H9 (cell line): Measurements from ENCODE around the gene BRD1. TPM values are rescaled to one million over a fixed set of nuclear protein-coding genes. Genes with fewer than 3 reads are reported as not detected.

Experiments
- DNase-seq: peaks from one replicate; pipeline ENCODE4 v3.0.0-alpha.2; 2017
- H2AFZ ChIP-seq: one replicate; pipeline ENCODE4 v1.6.1; 2013; ENCODE audit warnings: mild to moderate bottlenecking, low read length, control low read depth, moderate library complexity
- H2AK5ac ChIP-seq: 2 replicates; pipeline ENCODE4 v1.6.1; 2013; ENCODE audit warnings: low read length, control low read depth, mixed read lengths; ENCODE audit not compliant: insufficient read length
- H2BK120ac ChIP-seq: one replicate; pipeline ENCODE4 v1.6.1; 2013; ENCODE audit warnings: low read depth, mild to moderate bottlenecking, low read length, control low read depth, inconsistent platforms; ENCODE audit not compliant: poor library complexity, severe bottlenecking
- H2BK12ac ChIP-seq: 2 replicates; pipeline ENCODE4 v1.6.1; 2013; ENCODE audit warnings: low read length, control low read depth, mixed read lengths, low read depth; ENCODE audit not compliant: insufficient read length
- H2BK15ac ChIP-seq: 2 replicates; pipeline ENCODE4 v1.6.1; 2013; ENCODE audit warnings: low read depth, low read length, control low read depth
- H2BK20ac ChIP-seq: one replicate; pipeline ENCODE4 v1.6.1; 2013; ENCODE audit warnings: low read depth, mild to moderate bottlenecking, low read length, control low read depth, inconsistent platforms; ENCODE audit not compliant: poor library complexity, severe bottlenecking
- H2BK5ac ChIP-seq: 2 replicates; pipeline ENCODE4 v1.6.1; 2013; ENCODE audit warnings: low read length, control low read depth, mixed read lengths; ENCODE audit not compliant: insufficient read length
- H3K14ac ChIP-seq: 2 replicates; pipeline ENCODE4 v1.6.1; 2013; ENCODE audit warnings: low read length, control low read depth; ENCODE audit not compliant: insufficient read depth
- H3K18ac ChIP-seq: 2 replicates; pipeline ENCODE4 v1.6.1; 2013; ENCODE audit warnings: low read depth, mild to moderate bottlenecking, mixed read lengths, low read length, control low read depth; ENCODE audit not compliant: insufficient read length
- H3K23ac ChIP-seq: 2 replicates; pipeline ENCODE4 v1.6.1; 2013; ENCODE audit warnings: low read length, control low read depth, mixed read lengths, low read depth; ENCODE audit not compliant: insufficient read length
- H3K23me2 ChIP-seq: 2 replicates; pipeline ENCODE4 v1.6.1; 2013; ENCODE audit warnings: low read depth, mild to moderate bottlenecking, mixed read lengths, low read length, control low read depth; ENCODE audit not compliant: insufficient read length, poor library complexity, severe bottlenecking
- H3K27ac ChIP-seq: 2 replicates; pipeline ENCODE4 v1.5.1; 2013; ENCODE audit warnings: low read length, control low read depth, mixed read lengths, low read depth; ENCODE audit not compliant: insufficient read length
- H3K27me3 ChIP-seq: 2 replicates; pipeline ENCODE4 v1.6.1; 2013; ENCODE audit warnings: low read length, control low read depth, inconsistent platforms; ENCODE audit not compliant: insufficient read depth
- H3K4ac ChIP-seq: 2 replicates; pipeline ENCODE4 v1.6.1; 2013; ENCODE audit warnings: low read depth, mild to moderate bottlenecking, control low read depth, inconsistent platforms, low read length, moderate library complexity
- H3K4me1 ChIP-seq: 2 replicates; pipeline ENCODE4 v1.6.1; 2013; ENCODE audit warnings: low read length, control low read depth, inconsistent platforms; ENCODE audit not compliant: insufficient read depth
- H3K4me2 ChIP-seq: 2 replicates; pipeline ENCODE4 v1.6.1; 2013; ENCODE audit warnings: low read length, control low read depth, mixed read lengths; ENCODE audit not compliant: insufficient read length, insufficient read depth
- H3K56ac ChIP-seq: 2 replicates; pipeline ENCODE4 v1.6.1; 2013; ENCODE audit warnings: low read depth, mild to moderate bottlenecking, mixed read lengths, low read length, control low read depth; ENCODE audit not compliant: insufficient read length
- H3K79me1 ChIP-seq: 2 replicates; pipeline ENCODE4 v1.6.1; 2013; ENCODE audit warnings: low read depth, mild to moderate bottlenecking, moderate library complexity, low read length, control low read depth, inconsistent platforms; ENCODE audit not compliant: insufficient read depth, poor library complexity, severe bottlenecking
- H3K79me2 ChIP-seq: 2 replicates; pipeline ENCODE4 v1.6.1; 2013; ENCODE audit warnings: low read length, control low read depth, inconsistent platforms; ENCODE audit not compliant: insufficient read depth
- H3K9ac ChIP-seq: 2 replicates; pipeline ENCODE4 v1.6.1; 2013; ENCODE audit warnings: low read length, control low read depth, mixed read lengths; ENCODE audit not compliant: insufficient read length; ENCODE audit errors: extremely low read depth
- H3K9me3 ChIP-seq: one replicate; pipeline ENCODE4 v1.6.1; 2013; ENCODE audit warnings: low read depth, low read length, inconsistent platforms; ENCODE audit not compliant: control insufficient read depth
- H3T11ph ChIP-seq: one replicate; pipeline ENCODE4 v1.6.1; 2013; ENCODE audit warnings: mild to moderate bottlenecking, low read length, control low read depth, inconsistent platforms
- H4K20me1 ChIP-seq: one replicate; pipeline ENCODE4 v1.6.1; 2013; ENCODE audit not compliant: control insufficient read depth, insufficient read length, insufficient read depth
- H4K5ac ChIP-seq: 2 replicates; pipeline ENCODE4 v1.6.1; 2013; ENCODE audit warnings: low read depth, mild to moderate bottlenecking, mixed read lengths, low read length, control low read depth; ENCODE audit not compliant: insufficient read length
- H4K8ac ChIP-seq: replicated peaks from 2 replicates; pipeline ENCODE4 v1.6.1; 2013; ENCODE audit warnings: low read length, control low read depth, mixed read lengths, low read depth; ENCODE audit not compliant: insufficient read length
- H4K91ac ChIP-seq: 2 replicates; pipeline ENCODE4 v1.6.1; 2013; ENCODE audit warnings: low read depth, mild to moderate bottlenecking, moderate library complexity, mixed read lengths, low read length, control low read depth; ENCODE audit not compliant: insufficient read length
- H3K27ac Mint-ChIP-seq, 3 experiments: 2 replicates in 2 of 3; 3 replicates in 1 of 3; pipeline ENCODE4 v1.8.0; 2020 to 2021; ENCODE audit warnings: mixed read lengths in 3 of 3, mild to moderate bottlenecking in 1 of 3, moderate library complexity in 1 of 3
- H3K27me3 Mint-ChIP-seq: 2 replicates; pipeline ENCODE4 v1.8.0; 2021; ENCODE audit warnings: low read depth, mild to moderate bottlenecking, moderate library complexity, mixed read lengths
- H3K36me3 Mint-ChIP-seq, 3 experiments: 2 replicates in 2 of 3; 3 replicates in 1 of 3; pipeline ENCODE4 v1.8.0; 2020 to 2021; ENCODE audit warnings: low read depth in 3 of 3, mixed read lengths in 3 of 3; ENCODE audit not compliant: insufficient read depth in 1 of 3
- H3K4me1 Mint-ChIP-seq, 2 experiments: 2 replicates each; pipeline ENCODE4 v1.8.0; 2020; ENCODE audit warnings: mixed read lengths in 2 of 2
- H3K4me3 Mint-ChIP-seq, 2 experiments: 2 replicates in 1 of 2; 3 replicates in 1 of 2; pipeline ENCODE4 v1.8.0; 2020 to 2021; ENCODE audit warnings: mild to moderate bottlenecking in 2 of 2, mixed read lengths in 2 of 2, moderate library complexity in 1 of 2
- H3K9me3 Mint-ChIP-seq, 2 experiments: 2 replicates in 1 of 2; 3 replicates in 1 of 2; pipeline ENCODE4 v1.8.0; 2020; ENCODE audit warnings: mild to moderate bottlenecking in 2 of 2, mixed read lengths in 2 of 2, moderate library complexity in 1 of 2
- CTCF ChIP-seq: fragments of 200-600 bp; sonication (generic); conservative IDR thresholded peaks from 3 replicates; pipeline ENCODE4 v1.8.0; 2021; ENCODE audit warnings: antibody characterized with exemption, mild to moderate bottlenecking
- WGBS: extraction: QIAGEN DNeasy Blood & Tissue Kit; methylation state at CpG from one replicate; pipeline ENCODE4 v1.1.7; 2013; ENCODE audit warnings: missing lambda C conversion rate, low lambda C conversion rate, mixed read lengths; ENCODE audit not compliant: insufficient read length; ENCODE audit errors: extremely low coverage; 5-methylcytosine and 5-hydroxymethylcytosine counted together
- total RNA-seq: library from RNA; stranded (reverse); gene quantifications from 2 replicates; pipeline ENCODE4 v1.2.1, GENCODE V29; 2021

The BRD1 gene
- total RNA-seq, 1 experiment from 2014 or later, result 51.3 TPM

GRCh38 chr22:49789289-49790141 lies 38.2 kb downstream of the BRD1 start:
- Mint-ChIP-seq H3K9me3 (no peaks in the 10 kb centered on the region), H3K4me3 (no peak overlapping the region), H3K27me3 (no peaks in the 10 kb centered on the region), H3K36me3 (peaks cover 30 to 75% (median 74%) of the 10 kb centered on the region in 3 experiments), H3K4me1 (peaks cover 15% of the 10 kb centered on the region in 2 experiments), H3K27ac (peak overlapping the region; percentile 76 to 94 (median 79); a peak in 5 of 7 replicates)
- Histone ChIP-seq H2AK5ac (no peak overlapping the region), H3K4me1 (no peaks in the 10 kb centered on the region), H2BK12ac (no peak overlapping the region), H3K79me1 (peaks cover 3% of the 10 kb centered on the region), H4K91ac (no peak overlapping the region), H4K8ac (no peak overlapping the region), H3K27ac (no peak overlapping the region), H3K14ac (no peak overlapping the region), H3K56ac (no peak overlapping the region), H3K9me3 (no peaks in the 10 kb centered on the region), H4K5ac (no peak overlapping the region), H2BK120ac (no peak overlapping the region), H2BK20ac (no peak overlapping the region), H3K79me2 (peaks cover 12% of the 10 kb centered on the region; the same call in 1 of the 2 replicates), H3K23me2 (no peaks in the 10 kb centered on the region), H3K18ac (no peak overlapping the region), H2BK15ac (no peak overlapping the region), H3T11ph (no peak overlapping the region), H4K20me1 (no peaks in the 10 kb centered on the region), H2AFZ (no peak overlapping the region), H3K9ac (no peak overlapping the region), H3K4ac (no peak overlapping the region), H2BK5ac (no peak overlapping the region), H3K23ac (no peak overlapping the region), H3K4me2 (no peak overlapping the region), H3K27me3 (no peaks in the 10 kb centered on the region)
- no peak for TF ChIP-seq CTCF
- no peak for DNase-seq
- no CpG with 5 or more reads among the region's 26 CpGs for WGBS
